ENCODE results near the gene NOL4L. TPM values are rescaled to one million over a fixed set of nuclear protein-coding genes. Genes with fewer than 3 reads are reported as not detected.

The NOL4L gene
- total RNA-seq, 4 donors from 2014 or later = 45.6 to 105 (median 85.9) TPM

DNA sequence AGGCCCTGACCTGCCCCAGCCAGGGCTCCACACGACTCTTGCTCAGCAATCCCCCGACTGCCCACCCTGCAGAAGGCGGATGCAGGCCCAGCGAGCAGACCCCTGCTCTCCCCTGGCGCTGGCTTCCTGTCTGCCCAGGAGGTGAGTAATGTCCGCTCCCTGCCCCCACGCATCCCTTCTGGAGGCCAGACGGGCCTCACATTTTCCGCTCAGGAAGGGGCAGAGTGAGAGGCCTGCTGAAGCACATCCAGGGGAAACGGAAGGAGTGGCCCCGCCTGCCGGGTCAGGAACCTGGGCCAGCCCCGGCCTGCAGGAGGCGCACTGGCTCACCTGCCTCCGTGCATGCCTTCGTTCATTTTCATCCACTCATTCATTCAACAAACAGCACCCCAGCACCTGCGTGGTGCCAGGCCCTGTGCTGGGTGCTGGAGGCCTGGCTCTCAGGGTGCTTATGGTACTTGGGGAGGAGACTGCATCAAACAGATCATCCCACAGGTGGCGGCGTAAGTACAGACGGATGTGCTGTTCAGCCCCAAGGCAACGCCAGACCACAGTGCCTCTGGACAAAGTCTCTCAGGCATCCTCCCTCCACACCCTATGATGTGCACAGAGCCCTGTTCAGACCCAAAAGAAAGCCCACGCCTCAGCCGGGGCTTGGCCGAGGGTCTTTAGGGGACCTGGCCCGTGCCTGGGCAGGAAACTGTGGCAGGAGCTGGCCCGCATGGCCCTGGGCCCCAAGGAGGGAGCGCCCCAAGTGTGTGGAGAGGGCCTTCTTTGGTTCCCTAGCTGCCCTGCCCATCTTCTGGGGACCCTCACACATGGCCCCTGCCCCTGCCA, 114.9 kb downstream of the NOL4L start:
- Histone ChIP-seq H3K27ac (peak overlapping the region; percentile 87 to 96 (median 95)), H3K27me3 (no peaks in the 10 kb centered on the region), H3K36me3 (no peaks in the 10 kb centered on the region), H3K4me3 (no peak overlapping the region), H3K4me1 (peaks cover 70 to 98% (median 84%) of the 10 kb centered on the region in 4 donors), H3K9me3 (no peaks in the 10 kb centered on the region)
- in situ Hi-C loops (cut with MboI; ENCODE audit: low pct_ligation_motif_present in 1 of 4, low pct_unique_long_range_greater_than_20kb in 1 of 4, low sequenced_read_pairs in 3 of 4) (no loop called here), intact Hi-C loops (cut with DNase I; ENCODE audit: low total_unique reads) (no loop called here)
- TF ChIP-seq CTCF (IDR thresholded peaks at IDR 0.05) = peak; percentile 38 to 59 (median 40)
- peak in 2 of 3 donors; percentile 13 to 24 for TF ChIP-seq POLR2AphosphoS5 (IDR thresholded peaks at IDR 0.05)
- TF ChIP-seq EP300 (IDR thresholded peaks at IDR 0.05; ENCODE audit: low read depth) = no peak
- DNase-seq = peak; percentile 53
- WGBS, 2 donors (ENCODE audit: low coverage in 1 of 2) = 0 to 64% methylated on average over 1 to 24 of the region's 27 CpGs

- intact Hi-C loops (cut with DNase I; ENCODE audit: low total_unique reads) (no loop called here), in situ Hi-C loops (cut with MboI; ENCODE audit: low pct_ligation_motif_present in 1 of 4, low pct_unique_long_range_greater_than_20kb in 1 of 4, low sequenced_read_pairs in 3 of 4) (no loop called here)
- Histone ChIP-seq H3K4me1 (peaks cover 76 to 98% (median 84%) of the 10 kb centered on the region in 4 donors), H3K27ac (peak overlapping the region; percentile 87 to 96 (median 95)), H3K4me3 (no peak overlapping the region), H3K9me3 (no peaks in the 10 kb centered on the region), H3K27me3 (no peaks in the 10 kb centered on the region), H3K36me3 (no peaks in the 10 kb centered on the region)
- 83 to 95% methylated on average over 4 to 7 of the region's 7 CpGs for WGBS, 2 donors (ENCODE audit: low coverage in 1 of 2)
- DNase-seq = no peak
- TF ChIP-seq EP300 (IDR thresholded peaks at IDR 0.05; ENCODE audit: low read depth) (no peak), POLR2AphosphoS5 (IDR thresholded peaks at IDR 0.05) (no peak)
These were observed 116.3 kb downstream of the NOL4L start for GRCh38 chr20:32468860-32469259.

GRCh38 chr20:32468313-32468640, 116.9 kb downstream of the NOL4L start:
- 82% methylated on average over 6 of the region's 6 CpGs; no CpG with 5 or more reads in 1 of the 2 donors for WGBS, 2 donors (ENCODE audit: low coverage in 1 of 2)
- in situ Hi-C loops (cut with MboI; ENCODE audit: low pct_ligation_motif_present in 1 of 4, low pct_unique_long_range_greater_than_20kb in 1 of 4, low sequenced_read_pairs in 3 of 4) = no loop called here

DNA sequence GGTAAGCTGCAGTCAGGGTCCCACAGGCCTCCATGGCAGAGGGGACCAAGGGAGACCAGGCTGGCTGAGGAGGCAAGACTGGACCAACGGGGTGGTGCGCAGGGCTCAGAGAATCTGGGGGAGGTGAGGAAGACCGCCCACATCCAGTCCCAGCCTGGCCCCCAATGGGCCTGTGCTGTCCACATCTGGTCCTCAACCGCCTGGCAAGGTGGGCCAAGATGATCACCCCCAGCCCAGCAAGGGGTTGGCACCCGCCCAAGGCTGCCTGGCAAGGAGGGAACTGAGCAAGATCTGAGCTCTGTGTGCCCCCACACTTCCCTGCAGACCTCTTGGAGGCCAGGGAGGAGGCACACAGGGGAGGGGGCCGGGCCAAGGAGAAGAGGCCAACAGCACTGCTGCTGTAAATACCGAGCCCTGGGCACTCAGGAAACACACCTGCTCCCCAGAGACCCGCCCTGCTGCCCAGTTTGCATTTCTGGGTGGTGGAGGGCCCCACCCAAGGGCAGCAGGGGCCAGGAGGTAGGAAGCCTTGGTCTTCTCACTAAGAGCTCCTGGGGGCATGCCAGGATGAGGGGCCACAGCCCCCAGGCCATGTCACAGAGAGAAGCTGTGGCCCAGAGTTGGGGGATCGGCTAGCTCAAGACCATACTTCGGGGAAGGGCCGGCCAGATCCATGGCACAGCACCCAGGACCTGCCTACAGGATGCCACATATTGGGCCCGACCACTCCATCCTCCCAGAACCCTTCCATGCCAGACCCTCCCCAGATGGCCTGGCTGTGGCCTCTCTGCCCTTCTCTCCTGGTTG, 117.4 kb downstream of the NOL4L start:
- no peak overlapping the region for H3K4me3 ChIP-seq
- H3K36me3 ChIP-seq = no peaks in the 10 kb centered on the region
- DNase-seq = peak; percentile 82
- H3K27me3 ChIP-seq = no peaks in the 10 kb centered on the region
- intact Hi-C loops (cut with DNase I; ENCODE audit: low total_unique reads) (no loop called here), in situ Hi-C loops (cut with MboI; ENCODE audit: low pct_ligation_motif_present in 1 of 4, low pct_unique_long_range_greater_than_20kb in 1 of 4, low sequenced_read_pairs in 3 of 4) (no loop called here)
- H3K4me1 ChIP-seq = peaks cover 76 to 98% (median 85%) of the 10 kb centered on the region in 4 donors
- WGBS, 2 donors (ENCODE audit: low coverage in 1 of 2) = 67% methylated on average over 12 of the region's 12 CpGs; no CpG with 5 or more reads in 1 of the 2 donors
- TF ChIP-seq POLR2AphosphoS5 (IDR thresholded peaks at IDR 0.05) (peak in 1 of 3 donors; percentile 34), CTCF (IDR thresholded peaks at IDR 0.05) (no peak), POLR2A (IDR thresholded peaks at IDR 0.05) (no peak), EP300 (IDR thresholded peaks at IDR 0.05; ENCODE audit: low read depth) (no peak)
- peak overlapping the region; percentile 87 to 96 (median 95) for H3K27ac ChIP-seq
- H3K9me3 ChIP-seq = no peaks in the 10 kb centered on the region

More at GRCh38 chr20:32468313-32468640, 116.9 kb downstream of the NOL4L start:
- intact Hi-C loops (cut with DNase I; ENCODE audit: low total_unique reads) = no loop called here
- TF ChIP-seq POLR2AphosphoS5 (IDR thresholded peaks at IDR 0.05) (no peak), POLR2A (IDR thresholded peaks at IDR 0.05) (no peak), CTCF (IDR thresholded peaks at IDR 0.05) (no peak)
- Histone ChIP-seq H3K27me3 (no peaks in the 10 kb centered on the region), H3K27ac (peak overlapping the region; percentile 87 to 96 (median 95)), H3K9me3 (no peaks in the 10 kb centered on the region), H3K36me3 (no peaks in the 10 kb centered on the region), H3K4me1 (peaks cover 76 to 98% (median 84%) of the 10 kb centered on the region in 4 donors), H3K4me3 (no peak overlapping the region)
- no peak for DNase-seq
